HS-27A (cell line): Measurements from ENCODE around the gene TCERG1L.

Experiments
- DNase-seq: peaks from one replicate; pipeline ENCODE4 v3.0.0-alpha.2; 2012; ENCODE audit warnings: low read depth, missing footprints

TCERG1L gene

GRCh38 chr10:131123496-131123895, 188.0 kb downstream of the TCERG1L start:
- DNase-seq = no peak

DNA sequence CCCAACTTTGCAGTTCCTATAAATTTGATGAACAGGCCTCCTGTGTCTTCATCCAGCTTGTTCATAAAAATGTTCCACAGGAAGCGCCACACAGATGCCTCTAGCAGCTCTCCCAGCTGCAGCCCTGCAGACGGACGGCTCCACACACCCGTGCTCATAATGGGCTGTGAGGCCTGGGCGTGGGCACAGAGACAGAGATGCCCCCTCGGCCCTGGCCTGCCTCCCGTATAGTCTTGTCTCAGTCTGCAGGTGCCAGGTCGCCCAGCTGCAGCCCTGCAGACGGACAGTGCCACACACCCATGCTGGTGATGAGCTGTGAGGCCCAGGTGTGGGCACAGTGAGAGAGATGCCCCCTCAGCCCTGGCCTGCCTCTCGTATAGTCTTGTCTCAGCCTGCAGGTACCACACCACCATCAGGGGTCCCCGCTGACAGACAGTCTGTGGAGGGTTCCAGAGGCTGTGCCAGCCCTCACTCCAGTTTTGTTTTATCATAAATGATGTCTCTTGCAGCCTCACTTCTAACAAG, 189.9 kb downstream of the TCERG1L start:
- no peak for DNase-seq

- DNase-seq = no peak
Measured at GRCh38 chr10:131119626-131120355, 191.7 kb downstream of the TCERG1L start.

GRCh38 chr10:131117416-131118212, 193.9 kb downstream of the TCERG1L start:
- DNase-seq = no peak

- DNase-seq = no peak
Measured at GRCh38 chr10:131116991-131117375, 194.5 kb downstream of the TCERG1L start.

GRCh38 chr10:131116216-131116990, 195.1 kb downstream of the TCERG1L start:
- no peak for DNase-seq

DNA sequence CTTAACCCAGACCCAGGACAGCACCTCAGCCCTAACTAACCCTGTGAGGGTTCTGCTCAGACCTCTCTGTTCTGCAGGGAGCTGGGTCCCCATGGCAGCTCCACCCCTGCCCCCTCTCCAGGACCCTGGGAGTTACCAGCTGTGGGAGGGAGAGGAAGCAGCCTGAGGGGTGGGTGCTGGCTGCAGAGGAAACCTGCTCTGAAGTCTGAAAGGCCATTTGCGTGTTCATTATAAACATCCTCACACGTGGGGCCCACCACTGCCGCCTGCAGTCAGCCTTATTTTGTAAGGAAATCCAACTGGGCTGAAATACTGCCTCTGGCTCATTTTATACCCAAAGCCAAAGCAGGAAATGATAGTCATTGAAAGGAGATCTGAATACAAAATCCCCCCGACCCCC, 195.7 kb downstream of the TCERG1L start:
- no peak for DNase-seq

GRCh38 chr10:131115321-131115720, 196.2 kb downstream of the TCERG1L start:
- DNase-seq = no peak

- DNase-seq = no peak
Measured at GRCh38 chr10:131114846-131115245, 196.7 kb downstream of the TCERG1L start.

GRCh38 chr10:131113709-131114291, 197.7 kb downstream of the TCERG1L start:
- DNase-seq = no peak

DNA sequence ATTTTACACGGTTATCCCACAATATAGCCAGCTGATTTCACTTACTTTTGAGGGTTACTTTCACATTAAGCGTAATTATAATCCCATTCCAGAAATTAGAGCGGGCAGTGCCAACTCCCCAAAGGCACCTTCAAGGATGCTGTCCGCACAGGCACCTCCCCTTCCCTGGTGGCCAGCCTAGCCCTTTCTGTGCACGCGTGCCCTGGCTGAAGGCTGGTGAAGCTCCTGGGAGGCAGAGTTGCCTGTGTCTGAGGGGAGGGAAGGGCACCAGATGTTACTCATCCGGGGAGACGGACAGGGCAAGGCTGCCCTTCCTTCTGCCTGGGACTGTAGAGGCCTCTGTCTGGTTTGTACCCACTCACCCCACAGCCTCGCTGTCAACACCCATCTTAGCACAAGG, 198.4 kb downstream of the TCERG1L start:
- no peak for DNase-seq

- DNase-seq = no peak
Measured at GRCh38 chr10:131112691-131113090, 198.8 kb downstream of the TCERG1L start.

DNA sequence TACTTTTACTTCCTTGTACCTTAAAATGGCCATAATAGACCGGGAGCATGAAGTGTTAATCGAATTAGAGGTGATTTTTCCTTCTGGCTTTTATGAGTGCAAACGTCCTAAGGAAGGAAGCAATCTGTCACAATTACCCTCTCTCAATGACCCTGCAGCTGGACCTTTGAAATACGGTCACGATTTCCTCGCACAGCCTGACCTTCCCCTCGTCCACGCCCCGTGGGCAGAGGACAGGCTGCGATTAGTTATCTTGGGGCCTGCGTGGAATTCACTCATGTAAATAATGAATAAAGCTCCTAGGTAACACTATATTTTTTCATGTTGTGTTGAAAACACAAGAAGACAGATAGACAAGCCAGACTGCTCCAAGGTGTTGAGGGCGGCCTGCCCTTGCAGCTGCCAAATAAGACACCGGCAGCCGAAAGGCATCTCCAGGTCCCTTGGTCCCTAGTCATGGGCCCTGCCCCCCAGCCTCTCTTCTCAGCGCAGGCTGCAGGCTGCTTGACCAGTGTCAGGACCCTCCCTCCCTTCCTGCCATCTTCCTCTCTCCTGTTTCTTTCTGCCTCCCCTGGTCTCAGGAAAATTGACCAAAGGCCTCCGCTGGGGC, 199.9 kb downstream of the TCERG1L start:
- no peak for DNase-seq

GRCh38 chr10:131111007-131111406, 200.5 kb downstream of the TCERG1L start:
- no peak for DNase-seq

GRCh38 chr10:131110241-131110783, 201.2 kb downstream of the TCERG1L start:
- DNase-seq = no peak

DNA sequence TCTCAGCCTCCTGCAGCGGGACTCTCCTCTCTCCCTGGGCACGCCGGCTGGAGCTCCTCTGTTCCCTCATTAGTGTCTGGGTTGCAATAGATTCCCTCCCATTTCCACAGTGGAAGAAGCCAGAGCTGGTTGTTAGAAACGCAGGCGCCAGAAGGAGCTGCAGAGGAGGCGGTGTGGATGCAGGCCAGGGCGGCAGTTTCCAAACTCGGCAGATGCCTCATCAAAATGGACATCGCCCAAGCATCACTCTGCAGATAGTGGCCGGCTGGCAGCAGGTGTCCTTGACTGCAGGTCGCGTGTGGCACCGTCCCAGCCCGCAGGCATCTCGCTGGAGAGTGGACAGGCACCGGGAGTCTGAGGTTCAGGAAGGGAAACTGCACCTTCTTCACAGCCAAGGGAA, 201.8 kb downstream of the TCERG1L start:
- no peak for DNase-seq

DNA sequence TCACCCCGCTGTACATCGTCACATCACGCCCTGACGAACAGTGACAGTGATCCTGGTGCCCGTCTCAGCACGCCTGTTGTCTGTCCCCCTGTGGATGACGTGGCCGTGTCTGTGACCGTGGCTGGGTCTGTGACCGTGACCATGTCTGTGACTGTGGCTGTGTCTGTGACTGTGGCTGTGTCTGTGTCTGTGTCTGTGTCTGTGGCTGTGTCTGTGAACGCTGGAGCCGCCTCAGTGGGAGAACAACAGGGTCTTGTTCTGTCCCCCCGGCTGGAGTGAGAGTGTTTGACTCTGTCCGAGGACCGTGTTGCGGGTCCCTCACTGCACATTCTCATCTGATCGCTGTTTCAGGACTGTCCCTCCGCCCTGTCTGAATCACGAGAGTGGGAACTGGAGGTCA, 202.2 kb downstream of the TCERG1L start:
- no peak for DNase-seq

DNA sequence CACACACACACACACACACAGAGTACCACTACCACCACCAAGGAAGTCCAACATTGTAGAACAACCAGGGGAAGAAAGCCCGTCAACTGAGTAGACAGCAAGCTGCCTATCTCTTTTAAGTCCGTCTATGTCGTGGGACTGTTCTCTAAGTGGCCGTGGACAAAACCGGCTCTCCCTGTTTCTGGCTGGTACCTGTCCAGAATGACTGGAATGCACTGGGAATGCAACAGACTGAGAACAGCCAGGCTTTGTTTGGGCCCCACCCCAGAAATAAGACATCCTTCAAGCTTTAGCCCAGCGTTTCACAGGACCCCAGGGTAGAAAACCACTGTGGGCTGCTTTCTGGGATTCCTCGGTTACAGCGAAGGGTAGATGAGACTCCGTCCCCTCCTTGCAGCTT, 203.6 kb downstream of the TCERG1L start:
- no peak for DNase-seq

DNA sequence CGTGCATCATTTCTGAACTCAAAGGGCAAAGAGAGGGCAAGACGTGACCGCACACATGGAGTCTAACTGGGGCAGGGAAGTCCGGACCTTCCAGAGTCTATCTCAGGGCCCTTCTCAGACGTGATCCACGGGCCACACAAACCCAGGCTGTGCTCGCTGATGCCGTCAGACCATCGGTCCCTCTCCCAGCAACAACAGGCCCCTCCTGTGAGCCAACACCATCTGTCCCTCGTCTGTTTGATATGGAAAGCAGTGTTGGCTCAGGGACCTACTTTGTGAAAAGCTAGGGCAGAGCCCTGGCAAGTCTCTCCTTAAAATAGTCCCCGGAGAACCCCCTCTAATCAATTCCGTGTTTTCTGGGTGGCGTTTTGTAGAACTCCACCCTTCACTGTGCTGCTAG, 208.8 kb downstream of the TCERG1L start:
- no peak for DNase-seq

GRCh38 chr10:131102147-131102546, 209.4 kb downstream of the TCERG1L start:
- no peak for DNase-seq
